AG10803 (cell line): ENCODE measurements around the gene TMPRSS13.
A peak's percentile ranks its signal among the peaks of the same experiment; 100 is the strongest.

Experiments
- DNase-seq: peaks from one replicate; pipeline ENCODE4 v3.0.0; 2010; ENCODE audit warnings: low read depth
- H3K4me3 ChIP-seq: 2 replicates; pipeline ENCODE4 v1.5.1; 2011; ENCODE audit warnings: mild to moderate bottlenecking, low read length, control low read depth
- TF ChIP-seq, protein P1 (sequence below): conservative IDR thresholded peaks from 2 replicates; pipeline ENCODE4 v1.5.1; 2011; ENCODE audit warnings: mild to moderate bottlenecking, low read length, control low read depth, inconsistent platforms

Gene TMPRSS13

DNA sequence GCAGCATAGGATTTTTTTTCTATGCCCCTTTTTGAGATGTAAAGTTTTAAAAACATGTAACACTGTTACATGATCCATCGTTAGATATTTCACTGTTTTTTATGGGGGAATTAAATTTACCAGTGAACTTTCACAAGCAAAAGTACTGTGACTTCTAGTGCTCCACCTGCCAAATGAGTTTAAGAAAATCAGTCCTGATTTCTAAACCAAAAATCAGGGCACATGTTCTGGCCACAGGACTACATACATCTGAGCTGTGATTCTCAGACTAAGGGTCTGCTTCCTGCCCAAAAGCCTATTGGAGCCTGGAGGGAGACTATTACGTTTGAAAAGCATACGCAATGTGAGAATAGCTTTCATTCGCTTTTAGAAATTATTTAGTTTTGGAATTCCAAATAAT lies 22.5 kb downstream of the TMPRSS13 start:
- no peak for DNase-seq
- no peak overlapping the region for H3K4me3 ChIP-seq
- TF ChIP-seq, protein P1, sequence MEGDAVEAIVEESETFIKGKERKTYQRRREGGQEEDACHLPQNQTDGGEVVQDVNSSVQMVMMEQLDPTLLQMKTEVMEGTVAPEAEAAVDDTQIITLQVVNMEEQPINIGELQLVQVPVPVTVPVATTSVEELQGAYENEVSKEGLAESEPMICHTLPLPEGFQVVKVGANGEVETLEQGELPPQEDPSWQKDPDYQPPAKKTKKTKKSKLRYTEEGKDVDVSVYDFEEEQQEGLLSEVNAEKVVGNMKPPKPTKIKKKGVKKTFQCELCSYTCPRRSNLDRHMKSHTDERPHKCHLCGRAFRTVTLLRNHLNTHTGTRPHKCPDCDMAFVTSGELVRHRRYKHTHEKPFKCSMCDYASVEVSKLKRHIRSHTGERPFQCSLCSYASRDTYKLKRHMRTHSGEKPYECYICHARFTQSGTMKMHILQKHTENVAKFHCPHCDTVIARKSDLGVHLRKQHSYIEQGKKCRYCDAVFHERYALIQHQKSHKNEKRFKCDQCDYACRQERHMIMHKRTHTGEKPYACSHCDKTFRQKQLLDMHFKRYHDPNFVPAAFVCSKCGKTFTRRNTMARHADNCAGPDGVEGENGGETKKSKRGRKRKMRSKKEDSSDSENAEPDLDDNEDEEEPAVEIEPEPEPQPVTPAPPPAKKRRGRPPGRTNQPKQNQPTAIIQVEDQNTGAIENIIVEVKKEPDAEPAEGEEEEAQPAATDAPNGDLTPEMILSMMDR = no peak

DNA sequence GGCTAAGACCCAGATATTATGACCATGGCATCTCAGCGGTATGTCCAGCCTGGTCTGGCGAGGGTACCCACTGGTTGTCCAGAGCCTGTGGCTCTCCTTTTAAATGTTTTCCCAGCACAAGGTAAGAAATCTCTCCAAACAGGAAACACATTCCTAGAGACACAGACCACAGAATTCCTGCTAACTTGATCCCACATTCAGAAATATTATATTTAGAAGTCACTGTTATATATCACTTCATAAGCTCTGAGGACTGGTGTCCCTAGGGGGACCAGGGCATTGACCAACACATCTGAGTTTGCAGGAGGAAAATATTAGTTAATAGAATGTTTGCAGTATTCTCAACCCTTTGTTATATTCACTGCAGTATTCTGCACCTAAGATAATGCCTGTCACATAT lies 23.1 kb downstream of the TMPRSS13 start:
- no peak overlapping the region for H3K4me3 ChIP-seq
- DNase-seq = peak; percentile 3
- TF ChIP-seq, protein P1 = no peak

DNA sequence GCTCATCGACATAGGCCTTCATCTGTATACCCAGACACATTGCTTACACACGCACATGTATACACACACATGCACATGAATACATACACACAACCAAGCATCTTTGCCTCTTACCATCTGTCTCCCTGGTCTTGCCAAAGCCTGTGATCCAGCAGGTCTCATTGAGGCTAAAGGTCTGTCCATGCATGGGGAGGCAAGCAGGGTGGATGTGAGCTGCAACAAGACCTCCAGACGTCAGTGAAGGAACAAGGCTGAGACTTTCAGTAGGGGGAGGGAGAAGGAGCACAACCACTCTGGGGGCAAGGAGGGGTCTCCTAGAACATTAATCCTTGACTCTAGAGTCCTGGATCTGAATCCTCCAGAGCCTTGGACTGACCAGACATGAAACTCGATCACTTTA lies 23.7 kb downstream of the TMPRSS13 start:
- DNase-seq = no peak
- TF ChIP-seq, protein P1 = no peak
- no peak overlapping the region for H3K4me3 ChIP-seq

DNA sequence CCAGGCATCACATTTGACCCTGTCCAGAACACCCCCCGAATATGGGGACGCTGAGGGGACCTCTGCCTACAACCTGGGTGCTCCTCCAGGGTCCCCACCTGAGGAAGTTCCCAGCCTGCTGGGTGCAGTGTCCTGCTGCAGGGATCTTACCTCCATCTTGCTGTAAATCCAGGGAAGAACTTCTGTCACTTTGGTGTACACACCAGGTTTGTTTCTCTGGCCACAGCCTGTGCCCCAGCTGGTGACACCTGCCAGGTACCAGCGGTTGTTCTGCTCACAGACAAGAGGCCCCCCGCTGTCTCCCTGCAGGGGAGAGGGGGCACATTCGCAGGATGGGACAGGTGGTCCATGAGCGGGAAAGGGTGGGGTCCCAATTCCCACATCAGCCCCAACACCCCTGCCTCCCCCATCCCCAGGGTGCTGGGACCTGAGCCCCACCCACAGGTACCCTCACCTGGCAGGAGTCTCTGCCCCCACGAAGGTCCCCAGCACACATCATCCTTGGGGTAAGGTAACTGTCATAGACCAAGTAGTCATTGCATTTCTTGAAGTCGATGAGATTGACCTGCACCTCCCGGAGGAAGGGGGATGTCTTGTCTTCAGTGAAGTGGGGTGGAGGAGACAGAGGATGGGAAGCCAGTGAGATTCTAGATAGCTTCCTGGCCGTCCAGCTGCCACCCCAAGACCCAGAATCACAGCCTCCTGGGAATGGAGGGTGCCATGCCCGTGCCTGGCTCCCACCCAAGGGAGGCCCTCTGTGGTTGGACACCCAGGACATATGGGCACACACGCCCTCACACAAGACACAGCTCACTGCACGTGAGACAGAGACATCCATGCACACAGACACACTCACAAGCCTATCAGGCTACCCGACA lies 25.5 kb downstream of the TMPRSS13 start:
- H3K4me3 ChIP-seq = no peak overlapping the region
- no peak for DNase-seq
- TF ChIP-seq, protein P1 = no peak

DNA sequence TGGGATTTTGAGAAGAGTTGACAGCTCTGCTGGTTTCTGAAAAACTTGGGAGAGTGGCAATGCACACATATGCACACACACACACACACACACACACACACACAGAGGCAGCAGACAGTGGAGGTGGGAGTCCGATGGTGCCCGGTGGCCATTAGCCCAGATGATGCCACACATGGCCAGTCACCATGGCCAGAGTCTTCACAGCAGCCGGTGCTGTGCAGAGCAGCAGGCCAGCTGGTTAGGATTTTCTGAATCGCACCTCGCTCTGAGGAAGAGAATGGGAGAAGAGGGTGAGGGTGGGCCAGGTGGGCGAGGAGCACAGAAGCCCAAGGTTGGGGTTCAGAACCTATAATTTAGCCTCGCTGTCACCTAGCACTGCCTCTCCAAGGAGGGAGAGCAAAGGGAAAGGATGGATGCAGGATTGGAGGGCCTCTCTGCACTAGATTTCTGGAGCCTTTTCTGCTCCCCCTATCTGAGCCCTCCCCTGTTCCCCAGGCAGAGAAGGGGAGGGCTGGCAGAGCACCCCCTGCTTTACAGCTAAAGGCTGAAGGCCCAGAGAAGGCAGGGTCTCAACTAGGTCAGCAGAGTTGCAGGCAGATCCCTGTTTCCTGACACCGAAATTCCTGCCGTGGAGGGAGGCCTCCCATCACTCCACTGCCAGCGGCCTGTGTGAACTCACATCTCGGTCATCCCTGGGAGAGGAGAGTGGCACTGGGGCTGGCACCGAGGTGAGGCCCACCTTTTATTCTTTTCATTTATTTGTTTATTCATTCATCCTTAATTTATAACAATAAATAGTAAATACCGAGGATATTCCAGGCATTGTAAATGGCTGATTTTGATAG lies 27.0 kb downstream of the TMPRSS13 start:
- TF ChIP-seq, protein P1 = no peak
- DNase-seq = no peak
- no peak overlapping the region for H3K4me3 ChIP-seq

DNA sequence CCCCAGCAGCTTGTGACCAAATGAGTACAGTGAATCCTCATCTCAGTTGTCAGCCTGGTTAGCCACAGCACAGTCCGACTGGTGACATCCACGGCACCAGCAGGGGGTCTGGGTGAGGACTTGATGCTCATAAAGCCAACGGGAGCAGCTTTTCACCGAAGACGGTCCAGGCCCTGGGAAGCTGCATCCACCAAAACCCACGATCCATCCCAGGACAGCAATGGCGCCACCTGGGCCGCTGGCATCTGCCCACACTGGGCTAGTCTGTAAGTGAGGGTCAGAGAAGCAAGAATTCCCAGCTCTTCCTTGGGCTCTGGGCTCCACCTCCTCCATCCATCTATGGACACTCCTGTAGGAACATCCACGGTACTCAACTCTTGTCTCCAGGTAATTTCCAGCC lies 27.6 kb downstream of the TMPRSS13 start:
- no peak overlapping the region for H3K4me3 ChIP-seq
- TF ChIP-seq, protein P1 = no peak
- DNase-seq = no peak
